MM.1S (cell line): ENCODE data around the gene TDRD7.

Experiments
- DNase-seq: peaks from one replicate; pipeline ENCODE4 v3.0.0-alpha.2; 2015
- H2AFZ ChIP-seq: fragments of 300-600 bp; sonication (generic); 2 replicates; pipeline ENCODE4 v1.6.0; 2016; ENCODE audit warnings: antibody characterized with exemption, low read length
- H3F3A ChIP-seq: fragments of 300-600 bp; sonication (generic); 2 replicates; pipeline ENCODE4 v1.6.1; 2016; ENCODE audit warnings: mild to moderate bottlenecking, antibody characterized with exemption, low read length, moderate library complexity, mixed read lengths; ENCODE audit not compliant: insufficient read depth
- H3K27ac ChIP-seq: fragments of 300-600 bp; sonication (generic); 2 replicates; pipeline ENCODE4 v1.5.1; 2016; ENCODE audit warnings: mild to moderate bottlenecking, low read length
- H3K27me3 ChIP-seq: fragments of 300-600 bp; sonication (generic); replicated peaks from 2 replicates; pipeline ENCODE4 v1.6.0; 2016; ENCODE audit warnings: low read length; ENCODE audit not compliant: insufficient read depth
- H3K36me3 ChIP-seq: fragments of 300-600 bp; sonication (generic); replicated peaks from 2 replicates; pipeline ENCODE4 v1.6.1; 2016; ENCODE audit warnings: mild to moderate bottlenecking, low read length, mixed read lengths; ENCODE audit not compliant: insufficient read depth
- H3K4me1 ChIP-seq: fragments of 300-600 bp; sonication (generic); 2 replicates; pipeline ENCODE4 v1.6.1; 2016; ENCODE audit warnings: low read length, mixed read lengths
- H3K4me2 ChIP-seq: fragments of 300-600 bp; sonication (generic); 2 replicates; pipeline ENCODE4 v1.6.0; 2016; ENCODE audit warnings: low read depth, low read length
- H3K4me3 ChIP-seq: fragments of 300-600 bp; sonication (generic); 2 replicates; pipeline ENCODE4 v1.5.1; 2016; ENCODE audit warnings: low read length, mixed read lengths
- H3K79me2 ChIP-seq: fragments of 300-600 bp; sonication (generic); 2 replicates; pipeline ENCODE4 v1.6.1; 2016; ENCODE audit warnings: mixed run types, low read length, mixed read lengths
- H3K9ac ChIP-seq: fragments of 300-600 bp; sonication (generic); 2 replicates; pipeline ENCODE4 v1.6.1; 2016; ENCODE audit warnings: low read length, mixed read lengths
- H3K9me2 ChIP-seq: fragments of 300-600 bp; sonication (generic); replicated peaks from 2 replicates; pipeline ENCODE4 v1.6.1; 2016; ENCODE audit warnings: mild to moderate bottlenecking, low read length, mixed read lengths; ENCODE audit not compliant: insufficient read depth
- H3K9me3 ChIP-seq: fragments of 300-600 bp; sonication (generic); replicated peaks from 2 replicates; pipeline ENCODE4 v1.6.1; 2016; ENCODE audit warnings: mild to moderate bottlenecking, low read length, mixed read lengths; ENCODE audit not compliant: insufficient read depth
- H4K20me1 ChIP-seq: fragments of 300-600 bp; sonication (generic); 2 replicates; pipeline ENCODE4 v1.6.1; 2016; ENCODE audit warnings: mild to moderate bottlenecking, low read length, moderate library complexity, mixed read lengths; ENCODE audit not compliant: insufficient read depth
- CTCF ChIP-seq: fragments of 300-600 bp; sonication (generic); IDR thresholded peaks from 2 replicates; pipeline ENCODE4 v1.5.1; 2016; ENCODE audit warnings: antibody characterized with exemption, low read length, mixed read lengths
- EZH2 ChIP-seq: fragments of 300-600 bp; sonication (generic); optimal IDR thresholded peaks from 2 replicates; pipeline ENCODE3; 2017; ENCODE audit warnings: low read depth, mild to moderate bottlenecking, antibody characterized with exemption, low read length, mixed read lengths
- EZH2phosphoT487 ChIP-seq: fragments of 300-600 bp; sonication (generic); IDR thresholded peaks from 2 replicates; pipeline ENCODE4 v1.6.1; 2018; ENCODE audit warnings: antibody characterized with exemption, low read length

The TDRD7 gene

GRCh38 chr9:97408562-97408961, 3.3 kb upstream of the TDRD7 start:
- Histone ChIP-seq H3K4me1 (no peaks in the 10 kb centered on the region), H3K4me2 (no peak overlapping the region), H3K79me2 (no peaks in the 10 kb centered on the region), H2AFZ (no peak overlapping the region), H3F3A (peaks cover 18% of the 10 kb centered on the region), H3K9me2 (no peaks in the 10 kb centered on the region), H3K9me3 (no peaks in the 10 kb centered on the region), H3K27ac (no peak overlapping the region), H3K27me3 (no peaks in the 10 kb centered on the region), H3K9ac (no peak overlapping the region), H3K36me3 (no peaks in the 10 kb centered on the region), H3K4me3 (no peak overlapping the region), H4K20me1 (no peaks in the 10 kb centered on the region)
- no peak for DNase-seq
- TF ChIP-seq EZH2phosphoT487, result no peak
- TF ChIP-seq EZH2, result no peak
- no peak for TF ChIP-seq CTCF

GRCh38 chr9:97411440-97411788, 482 bp upstream of the TDRD7 start:
- Histone ChIP-seq H3K9me2 (no peaks in the 10 kb centered on the region), H3K4me3 (peak overlapping the region; percentile 81)

GRCh38 chr9:97412626-97413385, 910 bp downstream of the TDRD7 start:
- Histone ChIP-seq H3K4me1 (no peaks in the 10 kb centered on the region), H3K27ac (peak overlapping the region; percentile 9; the same call in 1 of the 2 replicates), H3K4me2 (peak overlapping the region; percentile 63), H3K4me3 (peak overlapping the region; percentile 79), H3K36me3 (no peaks in the 10 kb centered on the region), H2AFZ (peak overlapping the region; percentile 87), H4K20me1 (no peaks in the 10 kb centered on the region), H3K9ac (peak overlapping the region; percentile 63; the same call in 1 of the 2 replicates), H3K9me3 (no peaks in the 10 kb centered on the region), H3K9me2 (no peaks in the 10 kb centered on the region), H3K27me3 (no peaks in the 10 kb centered on the region), H3K79me2 (no peaks in the 10 kb centered on the region), H3F3A (peaks cover 18% of the 10 kb centered on the region)
- TF ChIP-seq EZH2phosphoT487, result no peak
- no peak for TF ChIP-seq CTCF
- no peak for TF ChIP-seq EZH2
- no peak for DNase-seq

More at GRCh38 chr9:97411440-97411788, 482 bp upstream of the TDRD7 start:
- no peak for TF ChIP-seq EZH2
- TF ChIP-seq EZH2phosphoT487, result no peak
- H3K4me1 ChIP-seq, result no peaks in the 10 kb centered on the region
- DNase-seq, result no peak
- H3K27ac ChIP-seq, result no peak overlapping the region
- peak overlapping the region; percentile 51; the same call in 1 of the 2 replicates for H3K9ac ChIP-seq
- peaks cover 18% of the 10 kb centered on the region for H3F3A ChIP-seq
- H3K9me3 ChIP-seq, result no peaks in the 10 kb centered on the region
- no peaks in the 10 kb centered on the region for H3K79me2 ChIP-seq
- H4K20me1 ChIP-seq, result no peaks in the 10 kb centered on the region
- no peaks in the 10 kb centered on the region for H3K27me3 ChIP-seq
- peak overlapping the region; percentile 90 for H2AFZ ChIP-seq
- peak overlapping the region; percentile 77 for H3K4me2 ChIP-seq
- H3K36me3 ChIP-seq, result no peaks in the 10 kb centered on the region

GRCh38 chr9:97413462-97413861, 1.6 kb downstream of the TDRD7 start:
- no peak for DNase-seq
- Histone ChIP-seq H3K4me1 (no peaks in the 10 kb centered on the region), H3F3A (peaks cover 18% of the 10 kb centered on the region), H3K27me3 (no peaks in the 10 kb centered on the region), H2AFZ (no peak overlapping the region), H3K79me2 (no peaks in the 10 kb centered on the region), H3K9me2 (no peaks in the 10 kb centered on the region), H3K4me3 (no peak overlapping the region), H3K27ac (no peak overlapping the region), H3K36me3 (no peaks in the 10 kb centered on the region), H3K4me2 (no peak overlapping the region), H3K9me3 (no peaks in the 10 kb centered on the region), H3K9ac (no peak overlapping the region), H4K20me1 (no peaks in the 10 kb centered on the region)
- TF ChIP-seq CTCF (no peak), EZH2 (no peak), EZH2phosphoT487 (no peak)
